KBM-7 (cell line): ENCODE measurements around the gene NMRAL1.

Experiments
- DNase-seq: peaks from one replicate; pipeline ENCODE4 v3.0.0-alpha.2; 2015
- in situ Hi-C: fragments of 300-500 bp; cut with MboI; formaldehyde crosslinking; loops from 2 replicates; pipeline ENCODE4 v1.14.3; 2020; ENCODE audit warnings: low sequenced_read_pairs, low pct_unique_long_range_greater_than_20kb, mixed read lengths

Gene NMRAL1

GRCh38 chr16:4474192-4474961 lies at the start of gene NMRAL1:
Gene NMRAL1 (minus strand): TSS chr16:4474625. CDS start chr16:4474132, 493 bp downstream.
- peak; percentile 96 for DNase-seq
- in situ Hi-C loops, result no loop called here

GRCh38 chr16:4523686-4524085 lies 49.3 kb upstream of the NMRAL1 start:
- no peak for DNase-seq
- in situ Hi-C loops, result no loop called here

GRCh38 chr16:4522051-4522581 lies 47.7 kb upstream of the NMRAL1 start:
- DNase-seq, result no peak
- in situ Hi-C loops, result no loop called here

- DNase-seq, result no peak
- in situ Hi-C loops, result no loop called here
Observed at GRCh38 chr16:4520913-4521312, 46.5 kb upstream of the NMRAL1 start.

- no peak for DNase-seq
- in situ Hi-C loops, result no loop called here
Observed at GRCh38 chr16:4519274-4520058, 45.0 kb upstream of the NMRAL1 start.

GRCh38 chr16:4517812-4518680 lies 43.6 kb upstream of the NMRAL1 start:
- DNase-seq, result peak; percentile 51
- in situ Hi-C loops, result no loop called here

GRCh38 chr16:4515611-4516233 lies 41.3 kb upstream of the NMRAL1 start:
- in situ Hi-C loops, result no loop called here

GRCh38 chr16:4514606-4515005 lies 40.2 kb upstream of the NMRAL1 start:
- DNase-seq, result peak; percentile 38
- in situ Hi-C loops, result no loop called here

More at GRCh38 chr16:4515611-4516233, 41.3 kb upstream of the NMRAL1 start:
- DNase-seq, result peak; percentile 87

GRCh38 chr16:4513881-4514280 lies 39.5 kb upstream of the NMRAL1 start:
- DNase-seq, result no peak
- in situ Hi-C loops, result no loop called here

- DNase-seq, result no peak
- in situ Hi-C loops, result no loop called here
Observed at GRCh38 chr16:4513086-4513860, 38.8 kb upstream of the NMRAL1 start.

GRCh38 chr16:4512473-4512872 lies 38.0 kb upstream of the NMRAL1 start:
- no peak for DNase-seq
- in situ Hi-C loops, result no loop called here

- in situ Hi-C loops, result no loop called here
- peak; percentile 72 for DNase-seq
Observed at GRCh38 chr16:4511441-4512082, 37.1 kb upstream of the NMRAL1 start.

- in situ Hi-C loops, result no loop called here
- DNase-seq, result peak; percentile 40
Observed at GRCh38 chr16:4510747-4511426, 36.5 kb upstream of the NMRAL1 start.

GRCh38 chr16:4510131-4510530 lies 35.7 kb upstream of the NMRAL1 start:
- in situ Hi-C loops, result no loop called here
- DNase-seq, result no peak

- DNase-seq, result no peak
- in situ Hi-C loops, result no loop called here
Observed at GRCh38 chr16:4509420-4509819, 35.0 kb upstream of the NMRAL1 start.

- DNase-seq, result no peak
- in situ Hi-C loops, result no loop called here
Observed at GRCh38 chr16:4508806-4509205, 34.4 kb upstream of the NMRAL1 start.
